Stimulated activated CD8-positive, alpha-beta memory T cell treated with anti-CD3 and anti-CD28 coated beads, Interleukin-12 subunit alpha, Interleukin-12 subunit beta, amount 100 ng/mL, for 4 hours (primary cell): Measurements from ENCODE around the gene TSPAN15.

ENCODE experiments used
- DNase-seq: peaks from one replicate; pipeline ENCODE4 v3.0.0-alpha.2; 2020; ENCODE audit warnings: low read depth

The TSPAN15 gene

DNA sequence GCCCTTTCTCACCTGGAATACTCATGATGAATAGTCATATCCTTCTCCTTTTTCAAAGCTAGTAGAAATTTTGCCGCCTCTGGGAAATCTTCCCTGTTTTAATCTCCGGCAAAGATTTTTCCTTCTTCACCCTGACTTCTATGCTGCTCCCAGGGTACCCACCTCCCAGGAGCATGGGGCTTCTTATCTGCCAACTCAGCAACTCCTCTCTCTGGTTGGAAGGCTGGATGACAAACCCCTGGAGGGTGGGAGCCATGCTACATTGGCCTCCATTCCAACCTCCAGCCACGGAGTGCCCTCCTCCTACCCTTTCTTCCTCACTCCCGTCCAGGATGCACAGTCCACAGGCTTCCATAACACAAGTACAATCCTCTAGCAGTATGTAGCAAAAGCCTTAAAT, 102.1 kb downstream of the TSPAN15 start:
- no peak for DNase-seq

DNA sequence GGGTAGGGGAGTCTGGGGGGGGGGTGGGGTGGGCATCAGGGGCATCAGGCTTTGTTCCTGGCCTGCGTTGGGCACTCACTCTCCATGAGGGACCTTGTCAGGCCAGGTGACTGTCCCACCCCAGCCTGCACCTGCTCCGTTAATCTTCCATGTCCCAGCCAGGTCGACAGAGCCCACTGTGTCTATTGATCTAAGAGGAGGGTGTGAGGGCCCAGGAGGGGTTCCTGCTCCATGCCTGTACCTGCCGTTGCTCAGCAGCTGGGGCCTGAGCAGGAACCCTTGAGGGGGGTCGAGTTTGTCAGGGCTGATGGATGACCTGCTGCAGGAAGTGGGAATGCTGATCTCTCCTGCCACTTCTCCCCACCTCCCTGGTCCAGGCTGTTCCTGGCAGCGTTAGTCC, 103.3 kb downstream of the TSPAN15 start:
- no peak for DNase-seq
